Activated B cell treated with CpG ODN at 0.5 μM for 24 hours (primary cell): ENCODE measurements around the gene PLEKHF1. TPM values are rescaled to one million over a fixed set of nuclear protein-coding genes. Genes with fewer than 3 reads are reported as not detected.

Source experiments
- ATAC-seq: fragments of 200-7000 bp; cut with Tn5 transposase; one replicate; pipeline ENCODE4 v1.10.0; 2021; ENCODE audit warnings: low read depth, mild to moderate bottlenecking, moderate library complexity
- CTCF ChIA-PET: fragments of 350-600 bp; sonication (Branson Sonifier 250); formaldehyde crosslinking; loops from one replicate; lab custom pipeline; 2021; ENCODE audit warnings: antibody characterized with exemption; lab: Charles Lee
- POLR2A ChIA-PET: fragments of 350-600 bp; sonication (Branson Sonifier 250); formaldehyde crosslinking; loops from one replicate; lab custom pipeline; 2021; ENCODE audit warnings: antibody characterized with exemption; lab: Charles Lee
- DNase-seq: peaks from one replicate; pipeline ENCODE4 v3.0.0; 2022
- H3K27ac Mint-ChIP-seq: one replicate; pipeline ENCODE4 v1.8.0; 2020; ENCODE audit warnings: mixed read lengths
- H3K27me3 Mint-ChIP-seq: one replicate; pipeline ENCODE4 v1.8.0; 2021; ENCODE audit warnings: mixed read lengths
- H3K36me3 Mint-ChIP-seq: one replicate; pipeline ENCODE4 v1.8.0; 2021; ENCODE audit warnings: low read depth, mixed read lengths
- H3K4me1 Mint-ChIP-seq: one replicate; pipeline ENCODE4 v1.8.0; 2021; ENCODE audit warnings: mixed read lengths
- H3K4me3 Mint-ChIP-seq: one replicate; pipeline ENCODE4 v1.8.0; 2020; ENCODE audit warnings: mild to moderate bottlenecking, mixed read lengths
- H3K9me3 Mint-ChIP-seq: one replicate; pipeline ENCODE4 v1.8.0; 2020; ENCODE audit warnings: mixed read lengths
- CTCF ChIP-seq: fragments of 200-600 bp; IDR thresholded peaks from one replicate; pipeline ENCODE4 v1.8.0; 2022; ENCODE audit warnings: antibody characterized with exemption, mild to moderate bottlenecking
- intact Hi-C: fragments of 100-400 bp; cut with micrococcal nuclease; formaldehyde crosslinking; loops from one replicate; pipeline ENCODE4 v1.15.1; 2024
- total RNA-seq: library from RNA; stranded (reverse); gene quantifications from 2 replicates; pipeline ENCODE4 v1.2.3, GENCODE V29; 2022

PLEKHF1 gene
- total RNA-seq, 1 donor from 2014 or later: 5.5 TPM

GRCh38 chr19:29690842-29691241 lies 25.6 kb downstream of the PLEKHF1 start:
- H3K4me3 Mint-ChIP-seq: no peak overlapping the region
- TF ChIP-seq CTCF: no peak
- no peaks in the 10 kb centered on the region for H3K9me3 Mint-ChIP-seq
- H3K27ac Mint-ChIP-seq: no peak overlapping the region
- no peaks in the 10 kb centered on the region for H3K36me3 Mint-ChIP-seq
- intact Hi-C loops: loop anchor here (1.0 kb wide), 2 partner anchors 26 to 81 kb away; partner anchors contain the start of gene PLEKHF1
- H3K4me1 Mint-ChIP-seq: peaks cover 21% of the 10 kb centered on the region
- H3K27me3 Mint-ChIP-seq: no peaks in the 10 kb centered on the region
- POLR2A ChIA-PET: interaction anchor here (0.7 to 1.9 kb wide), 4 partner anchors 26 to 84 kb away, joined by 3 to 11 read pairs (median 4); partner anchors contain the start of gene PLEKHF1
- peak; percentile 68 for ATAC-seq
- DNase-seq: no peak
- CTCF ChIA-PET: interaction anchor here (0.7 to 6.4 kb wide), 7 partner anchors 12 to 85 kb away, joined by 3 to 43 read pairs (median 7); partner anchors contain the start of genes PLEKHF1 and POP4

- Mint-ChIP-seq H3K36me3 (no peaks in the 10 kb centered on the region), H3K4me3 (no peak overlapping the region), H3K9me3 (no peaks in the 10 kb centered on the region), H3K27ac (no peak overlapping the region), H3K27me3 (no peaks in the 10 kb centered on the region), H3K4me1 (peaks cover 21% of the 10 kb centered on the region)
- ChIA-PET CTCF (interaction anchor here (0.9 to 6.4 kb wide), 10 partner anchors 10 to 88 kb away, joined by 3 to 43 read pairs (median 4); partner anchors contain the start of genes PLEKHF1 and POP4), POLR2A (interaction anchor here (1.3 to 2.0 kb wide), 2 partner anchors 22 to 88 kb away, joined by 4 to 7 read pairs; partner anchors contain the start of gene POP4)
- intact Hi-C loops: loop anchor here (1.0 kb wide), 2 partner anchors 22 to 179 kb away; no protein-coding TSS in a partner anchor
- ATAC-seq: no peak
- no peak for TF ChIP-seq CTCF
- DNase-seq: no peak
Observed at GRCh38 chr19:29694161-29694560, 28.9 kb downstream of the PLEKHF1 start.

GRCh38 chr19:29694669-29695627 lies 29.7 kb downstream of the PLEKHF1 start:
- Mint-ChIP-seq H3K27me3 (no peaks in the 10 kb centered on the region), H3K36me3 (no peaks in the 10 kb centered on the region), H3K27ac (no peak overlapping the region), H3K4me1 (peaks cover 19% of the 10 kb centered on the region), H3K9me3 (no peaks in the 10 kb centered on the region), H3K4me3 (no peak overlapping the region)
- intact Hi-C loops: loop anchor here (1.0 kb wide), 2 partner anchors 21 to 178 kb away; no protein-coding TSS in a partner anchor
- ChIA-PET POLR2A (interaction anchor here (1.3 to 2.0 kb wide), 2 partner anchors 22 to 89 kb away, joined by 4 to 7 read pairs; partner anchors contain the start of gene POP4), CTCF (interaction anchor here (0.9 to 6.4 kb wide), 10 partner anchors 9 to 89 kb away, joined by 3 to 43 read pairs (median 4); partner anchors contain the start of genes PLEKHF1 and POP4)
- ATAC-seq (peak; percentile 96), DNase-seq (peak; percentile 69)
- peak; percentile 76 for TF ChIP-seq CTCF

GRCh38 chr19:29695765-29696564 lies 30.7 kb downstream of the PLEKHF1 start:
- H3K4me3 Mint-ChIP-seq: no peak overlapping the region
- peaks cover 17% of the 10 kb centered on the region for H3K4me1 Mint-ChIP-seq
- H3K27me3 Mint-ChIP-seq: no peaks in the 10 kb centered on the region
- H3K9me3 Mint-ChIP-seq: no peaks in the 10 kb centered on the region
- no peak for DNase-seq
- ChIA-PET CTCF (no interaction called here), POLR2A (no interaction called here)
- no peak for TF ChIP-seq CTCF
- H3K36me3 Mint-ChIP-seq: no peaks in the 10 kb centered on the region
- intact Hi-C loops: no loop called here
- H3K27ac Mint-ChIP-seq: no peak overlapping the region
- ATAC-seq: no peak
